ENCODE results near the gene MYCN.

DNA sequence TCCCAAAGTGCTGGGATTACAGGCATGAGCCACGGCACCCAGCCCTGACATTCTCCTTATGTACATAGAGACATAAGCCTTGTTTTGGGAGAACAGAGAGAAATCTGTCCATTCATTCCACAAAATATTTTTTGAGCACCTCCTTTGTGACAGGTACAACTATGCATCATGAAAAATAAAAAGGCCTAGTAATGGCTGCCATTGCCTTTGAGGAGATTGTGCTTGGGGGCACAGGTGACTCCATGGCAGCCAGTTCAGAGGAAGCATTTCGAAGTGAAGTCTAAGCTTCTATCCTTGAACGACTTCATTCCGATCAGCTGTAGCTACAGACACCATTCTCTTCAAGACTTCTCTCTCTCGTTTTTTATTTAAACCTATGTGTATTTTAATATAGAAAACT lies 10.5 kb upstream of the MYCN start:
- TF ChIP-seq, protein P1, sequence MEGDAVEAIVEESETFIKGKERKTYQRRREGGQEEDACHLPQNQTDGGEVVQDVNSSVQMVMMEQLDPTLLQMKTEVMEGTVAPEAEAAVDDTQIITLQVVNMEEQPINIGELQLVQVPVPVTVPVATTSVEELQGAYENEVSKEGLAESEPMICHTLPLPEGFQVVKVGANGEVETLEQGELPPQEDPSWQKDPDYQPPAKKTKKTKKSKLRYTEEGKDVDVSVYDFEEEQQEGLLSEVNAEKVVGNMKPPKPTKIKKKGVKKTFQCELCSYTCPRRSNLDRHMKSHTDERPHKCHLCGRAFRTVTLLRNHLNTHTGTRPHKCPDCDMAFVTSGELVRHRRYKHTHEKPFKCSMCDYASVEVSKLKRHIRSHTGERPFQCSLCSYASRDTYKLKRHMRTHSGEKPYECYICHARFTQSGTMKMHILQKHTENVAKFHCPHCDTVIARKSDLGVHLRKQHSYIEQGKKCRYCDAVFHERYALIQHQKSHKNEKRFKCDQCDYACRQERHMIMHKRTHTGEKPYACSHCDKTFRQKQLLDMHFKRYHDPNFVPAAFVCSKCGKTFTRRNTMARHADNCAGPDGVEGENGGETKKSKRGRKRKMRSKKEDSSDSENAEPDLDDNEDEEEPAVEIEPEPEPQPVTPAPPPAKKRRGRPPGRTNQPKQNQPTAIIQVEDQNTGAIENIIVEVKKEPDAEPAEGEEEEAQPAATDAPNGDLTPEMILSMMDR (IDR thresholded peaks at IDR 0.05; ENCODE audit: low read length): no peak
- TF ChIP-seq EZH2 (IDR thresholded peaks at IDR 0.05; ENCODE audit: borderline replicate concordance, low read length): no peak

All from OCI-LY1 (cell line).